ENCODE data around the gene UBE2I.

UBE2I gene

DNA sequence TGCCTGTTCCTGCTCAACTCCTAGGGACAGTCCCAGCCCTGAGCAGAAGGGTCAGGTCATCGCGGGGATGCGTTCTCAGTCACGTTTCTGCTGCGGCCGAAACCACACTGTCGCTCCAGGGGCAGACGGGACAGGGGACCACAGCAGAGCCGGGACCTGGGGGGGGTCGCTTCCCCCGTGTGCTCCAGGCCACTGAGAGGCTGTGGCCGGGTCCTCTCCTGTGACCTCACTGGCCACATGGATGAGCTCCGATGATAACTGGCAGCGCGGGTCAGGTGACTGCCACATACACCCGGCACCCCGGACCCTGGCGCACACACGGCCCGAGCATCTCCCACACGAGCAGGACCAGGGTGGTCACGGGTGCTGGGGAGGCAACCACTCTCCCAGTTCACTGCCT, 55.1 kb downstream of the UBE2I start:
- DNase-seq, result no peak

DNA sequence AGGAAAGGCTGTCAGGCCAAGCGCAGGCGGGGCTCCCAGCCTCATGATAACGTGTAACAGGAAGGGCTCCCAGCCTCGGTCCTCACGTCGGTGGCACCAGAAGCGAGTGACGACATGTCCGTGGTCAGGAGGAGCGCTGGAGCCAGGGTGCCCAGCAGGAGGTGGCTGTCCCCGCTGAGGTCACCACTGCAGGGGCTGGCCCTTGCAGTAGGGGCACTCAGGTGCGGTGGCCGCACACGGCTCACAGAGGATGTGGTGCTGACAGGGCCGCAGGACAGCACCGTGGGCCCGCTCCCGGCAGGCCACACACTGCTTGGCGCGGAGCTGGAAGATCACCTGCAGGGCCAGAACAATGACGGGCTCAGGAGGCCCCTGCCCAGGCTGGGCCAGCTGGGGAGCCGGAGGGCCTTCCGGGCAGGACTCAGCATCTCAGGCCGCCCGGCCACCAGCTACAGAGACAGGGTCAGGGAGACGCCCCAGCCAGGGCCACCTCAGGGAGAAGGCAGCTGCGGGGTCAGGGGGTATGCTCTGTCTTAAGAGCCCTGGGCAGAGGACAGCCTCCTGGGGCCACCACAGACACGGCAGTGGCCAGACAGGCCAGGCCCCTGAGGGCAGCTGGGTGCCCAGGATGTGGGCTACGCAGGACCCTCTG, 56.8 kb downstream of the UBE2I start:
- no peak for DNase-seq

DNA sequence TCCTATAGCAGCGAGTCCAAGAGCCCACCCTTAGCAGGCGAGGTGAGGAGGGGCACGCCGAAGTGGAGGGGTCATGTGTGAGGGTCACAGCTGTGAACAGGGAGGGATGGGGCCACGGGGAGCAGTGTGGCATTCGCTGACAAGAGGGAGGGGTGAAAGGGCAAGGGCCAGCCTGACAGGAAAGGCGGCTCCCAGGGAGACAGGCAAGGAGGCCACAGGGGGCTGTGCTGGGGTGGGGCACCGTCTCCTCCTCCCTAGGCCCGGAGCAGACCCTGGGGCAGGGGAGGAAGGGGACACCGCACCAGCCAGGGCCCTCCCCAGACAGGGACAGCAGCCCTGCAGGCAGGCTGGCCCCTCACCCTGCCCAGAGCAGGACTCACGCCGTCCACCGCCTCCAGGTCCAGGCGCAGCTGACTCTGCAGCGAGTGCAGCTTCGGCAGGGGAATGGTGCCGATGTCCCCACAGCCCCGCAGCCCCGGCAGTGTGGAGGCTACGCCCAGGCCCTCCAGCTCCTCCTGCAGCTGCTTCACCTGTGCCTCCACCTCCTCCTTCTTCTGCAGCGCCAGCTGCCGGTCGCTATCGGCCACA, 57.4 kb downstream of the UBE2I start:
- DNase-seq, result no peak

DNA sequence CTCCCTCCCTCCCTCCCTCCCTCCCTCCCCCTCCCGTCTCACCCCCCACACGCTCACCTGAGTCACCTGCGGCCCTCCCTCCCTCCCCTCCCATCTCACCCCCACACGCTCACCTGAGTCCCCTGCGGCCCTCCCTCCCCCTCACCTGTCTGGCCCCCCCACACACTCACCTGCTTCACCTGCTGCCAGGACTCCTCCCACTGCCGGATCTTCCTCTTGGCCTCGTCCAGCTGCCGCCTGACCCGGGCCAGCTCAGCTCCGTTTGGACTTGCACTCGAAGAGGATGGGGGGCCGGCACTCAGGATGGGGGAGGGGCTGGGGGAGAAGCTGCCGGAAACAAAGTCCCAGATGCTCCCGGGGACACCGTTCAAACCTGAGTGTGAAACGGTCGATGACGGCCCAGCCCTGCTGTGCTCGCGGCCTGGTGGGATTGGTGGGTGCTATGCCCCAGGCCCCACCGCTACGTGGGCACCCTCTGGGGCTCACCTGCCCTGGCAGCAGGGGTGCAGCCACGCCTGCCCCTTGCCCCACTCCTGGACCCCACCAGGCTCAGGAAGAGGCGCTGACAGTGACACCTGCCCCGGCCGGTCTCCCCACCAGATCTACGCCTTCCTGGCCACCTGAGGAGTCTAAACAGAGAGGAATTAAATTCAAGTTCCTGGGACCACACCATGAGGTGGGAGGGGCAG, 58.2 kb downstream of the UBE2I start:
- DNase-seq, result no peak

DNA sequence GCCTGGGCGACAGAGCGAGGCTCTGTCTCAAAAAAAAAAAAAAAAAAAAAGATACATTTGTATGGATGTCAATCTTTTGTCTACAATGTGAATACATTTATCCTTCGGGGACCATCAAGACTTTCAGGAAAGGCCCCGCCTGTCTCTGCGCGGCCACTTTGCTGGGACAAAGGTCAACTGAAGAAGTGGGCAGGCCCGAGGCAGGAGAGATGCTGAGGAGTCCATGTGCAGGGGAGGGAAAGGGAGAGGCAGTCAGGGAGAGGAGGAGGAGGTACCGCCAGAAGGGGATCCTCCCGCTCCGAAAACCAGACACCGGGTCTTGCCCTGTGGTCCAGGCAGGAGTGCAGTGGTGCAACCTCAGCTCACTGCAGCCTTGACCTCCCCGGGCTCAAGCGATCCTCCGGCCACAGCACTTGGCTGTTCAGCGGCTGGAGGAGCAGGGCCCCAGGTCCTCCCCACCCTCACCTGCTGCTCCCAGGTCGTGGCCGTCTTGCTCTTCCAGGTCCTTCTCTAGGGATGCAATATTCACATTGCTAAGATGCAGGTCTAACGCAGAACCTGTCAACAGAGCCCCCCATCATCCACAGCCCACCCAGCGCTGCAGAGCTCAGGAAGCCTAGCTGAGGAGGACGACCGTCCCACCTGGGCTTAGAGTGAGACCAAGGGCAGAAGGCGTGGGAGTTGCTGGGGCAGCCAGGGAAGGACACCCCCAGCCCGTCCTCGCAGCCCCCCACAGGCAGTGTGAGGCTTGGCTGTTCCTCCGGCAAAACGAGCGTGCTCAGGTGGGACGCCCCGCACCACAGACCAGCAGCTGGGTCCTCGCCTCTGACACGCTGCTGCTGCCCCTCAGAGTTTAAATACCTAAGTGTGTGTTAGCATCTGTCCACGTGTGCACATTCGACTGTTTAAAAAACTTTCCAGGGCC, 61.9 kb downstream of the UBE2I start:
- no peak for DNase-seq

DNA sequence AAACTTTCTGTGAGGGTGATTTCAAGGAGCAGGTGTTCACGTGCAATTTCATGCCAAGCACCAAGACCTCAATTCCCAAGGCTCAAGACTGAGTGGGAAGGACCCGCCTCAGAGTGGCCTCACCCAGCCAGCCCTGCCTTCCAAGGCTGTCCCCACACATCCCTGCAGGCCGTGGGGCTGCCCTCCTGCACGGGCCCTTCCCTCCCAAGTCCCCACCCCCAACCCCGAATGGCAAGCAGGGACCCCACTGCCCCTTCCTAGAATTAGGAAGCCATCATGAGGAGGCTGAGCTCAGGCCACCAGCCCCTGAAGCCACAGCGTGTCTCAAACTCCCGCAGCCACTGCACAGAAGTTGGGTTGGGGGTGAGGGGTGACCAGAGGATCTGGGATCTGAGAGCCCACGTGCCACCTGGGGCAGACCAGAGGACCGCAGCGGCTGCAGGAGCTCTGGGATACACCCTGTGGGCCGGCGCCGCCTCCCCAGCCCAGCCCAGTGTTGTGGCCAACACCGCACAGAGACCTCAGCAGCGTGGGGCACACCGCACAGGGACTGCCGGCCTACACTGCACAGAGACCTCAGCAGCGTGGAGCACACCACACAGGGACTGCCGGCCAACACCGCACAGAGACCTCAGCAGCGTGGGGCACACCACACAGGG, 63.0 kb downstream of the UBE2I start:
- DNase-seq, result no peak

DNA sequence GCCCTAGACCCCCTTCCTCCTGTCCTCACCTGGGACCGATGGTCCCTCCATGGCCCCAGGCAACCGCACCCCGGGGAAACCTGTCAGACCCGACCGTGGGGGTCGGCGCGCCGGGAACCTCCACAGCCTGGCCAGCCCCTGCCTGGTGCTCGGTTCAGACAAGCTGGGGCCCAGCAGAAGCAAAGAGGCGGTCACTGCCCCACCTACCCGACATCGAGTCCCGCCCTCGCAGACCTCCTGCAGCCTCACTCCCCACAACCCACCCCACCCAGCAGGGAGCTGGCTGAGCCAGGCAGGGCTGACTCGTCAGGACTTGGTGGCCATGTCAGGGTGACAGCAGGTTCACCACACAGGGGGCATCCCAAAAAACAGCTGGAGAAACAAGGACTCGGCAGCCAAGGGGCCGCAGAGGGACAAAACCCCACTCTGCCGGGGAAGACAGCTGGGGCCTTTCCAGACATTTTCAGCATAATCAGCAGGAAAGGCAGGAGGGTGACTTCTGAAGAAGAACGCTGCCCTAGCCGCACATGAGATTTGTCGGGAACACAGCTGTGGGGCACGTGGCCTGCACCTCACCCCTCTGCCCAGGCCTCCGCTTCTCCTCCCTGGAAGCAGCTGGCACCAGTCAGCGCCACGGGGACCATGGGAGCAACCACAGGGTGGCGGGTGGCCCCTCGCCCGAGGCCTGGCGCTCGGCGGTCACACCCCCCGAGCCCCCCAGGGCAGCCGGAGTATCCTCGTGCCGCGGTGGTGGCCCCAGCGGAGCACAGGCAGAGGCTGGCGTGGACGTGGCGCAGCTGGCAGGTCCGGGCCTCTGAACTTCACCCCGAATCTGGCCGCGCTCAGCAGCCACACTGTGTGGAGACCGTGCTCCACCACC, 65.2 kb downstream of the UBE2I start:
- DNase-seq, result no peak

DNA sequence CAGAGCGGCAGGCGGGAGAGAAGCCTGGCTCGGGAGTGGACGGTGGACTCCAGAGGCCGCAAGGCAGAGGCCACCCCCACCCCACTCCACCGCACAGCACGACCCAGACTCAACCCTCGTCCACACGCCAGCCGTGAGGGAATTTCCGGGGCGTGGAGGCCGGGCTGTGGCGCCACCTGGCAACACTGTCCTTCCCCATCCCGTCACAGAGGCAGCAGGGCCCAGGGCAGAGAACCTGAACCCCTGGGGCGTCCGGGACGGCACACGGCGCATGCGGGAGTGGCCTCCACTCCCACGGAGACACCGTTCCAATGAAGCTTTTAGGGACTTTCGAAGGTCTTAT, 65.8 kb downstream of the UBE2I start:
- DNase-seq, result no peak

DNA sequence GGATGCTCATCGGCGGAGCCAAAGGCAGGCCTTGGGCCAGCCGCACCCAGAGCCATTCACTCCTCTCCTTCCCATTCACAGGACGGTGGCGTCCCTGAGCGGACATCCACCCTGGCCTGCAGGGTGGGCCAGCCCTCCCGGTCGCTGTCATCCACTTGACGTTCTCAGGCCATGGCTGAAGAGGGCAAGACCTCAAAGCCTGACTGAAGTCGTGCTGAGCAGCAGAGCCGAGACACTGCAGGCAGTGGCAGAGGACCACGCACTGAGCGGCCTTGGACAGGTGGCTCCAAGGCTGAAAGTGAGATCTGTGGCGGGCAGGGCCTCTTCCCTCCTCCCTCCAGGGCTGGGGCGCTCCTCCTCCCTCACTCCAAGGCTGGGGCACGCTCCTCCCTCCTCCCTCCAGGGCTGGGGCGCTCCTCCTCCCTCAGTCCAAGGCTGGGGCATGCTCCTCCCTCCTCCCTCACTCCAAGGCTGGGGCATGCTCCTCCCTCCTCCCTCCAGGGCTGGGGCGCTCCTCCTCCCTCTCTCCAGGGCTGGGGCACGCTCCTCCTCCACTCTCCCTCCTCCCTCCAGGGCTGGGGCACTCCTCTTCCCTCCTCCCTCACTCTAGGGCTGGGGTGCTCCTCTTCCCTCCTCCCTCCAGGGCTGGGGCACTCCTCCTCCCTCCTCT, 66.4 kb downstream of the UBE2I start:
- no peak for DNase-seq
